NOMO-1 (cell line): ENCODE data around the gene DNM1.
"Not testable (repeated sequence)": the region's sequence is repeated elsewhere in the genome, so short reads cannot be mapped to it uniquely, and the experiment has no call there.

ENCODE experiments used
- DNase-seq, 2 experiments: peaks; one replicate each; lab custom pipeline; 2025; ENCODE audit not compliant: unreplicated experiment in 2 of 2; lab: John Stamatoyannopoulos, UW

Gene DNM1

GRCh38 chr9:128271512-128271911, 68.3 kb downstream of the DNM1 start:
- no peak for DNase-seq

GRCh38 chr9:128274245-128274644, 71.1 kb downstream of the DNM1 start:
- no peak for DNase-seq

GRCh38 chr9:128275198-128276007, 72.2 kb downstream of the DNM1 start, which contains the start of gene GOLGA2:
TSS of gene GOLGA2 (minus strand) at chr9:128276007. CDS start at chr9:128275976, 31 bp downstream.
- no peak for DNase-seq

GRCh38 chr9:128276008-128276573, 72.9 kb downstream of the DNM1 start, which contains the start of gene SWI5:
TSS of gene SWI5 (plus strand) at chr9:128276276.
- DNase-seq: peak; percentile 98 to 99

- no peak for DNase-seq
Observed at GRCh38 chr9:128276574-128277270, 73.5 kb downstream of the DNM1 start.

GRCh38 chr9:128279088-128280073, 76.2 kb downstream of the DNM1 start:
- DNase-seq: not testable (repeated sequence)

GRCh38 chr9:128280084-128280622, 77.0 kb downstream of the DNM1 start:
- DNase-seq: peak in 1 of 2 experiments; percentile 17

- DNase-seq: no peak
Observed at GRCh38 chr9:128282500-128282899, 79.3 kb downstream of the DNM1 start.

GRCh38 chr9:128285033-128285784, 82.0 kb downstream of the DNM1 start:
- DNase-seq: no peak

GRCh38 chr9:128286440-128286839, 83.3 kb downstream of the DNM1 start:
- no peak for DNase-seq

- DNase-seq: no peak
Observed at GRCh38 chr9:128288273-128289004, 85.3 kb downstream of the DNM1 start.

GRCh38 chr9:128292009-128292408, 88.8 kb downstream of the DNM1 start:
- no peak for DNase-seq

- DNase-seq: no peak
Observed at GRCh38 chr9:128293091-128293490, 89.9 kb downstream of the DNM1 start.

- no peak for DNase-seq
Observed at GRCh38 chr9:128294142-128294541, 91.0 kb downstream of the DNM1 start.

GRCh38 chr9:128296340-128297220, 93.4 kb downstream of the DNM1 start:
- DNase-seq: no peak

GRCh38 chr9:128297221-128297773, 94.1 kb downstream of the DNM1 start:
- no peak for DNase-seq
